Neuron (in vitro differentiated cells): ENCODE measurements around the gene RPGRIP1L.

Source experiments
- H2AFZ ChIP-seq: one replicate; pipeline ENCODE4 v1.6.1; 2013; ENCODE audit warnings: low read depth, mild to moderate bottlenecking, inconsistent platforms, low read length, moderate library complexity
- H3K27me3 ChIP-seq: one replicate; pipeline ENCODE4 v1.6.1; 2013; ENCODE audit warnings: low read length; ENCODE audit not compliant: insufficient read depth
- H3K36me3 ChIP-seq: one replicate; pipeline ENCODE4 v1.6.1; 2013; ENCODE audit warnings: low read length; ENCODE audit not compliant: insufficient read depth
- H3K4me1 ChIP-seq: one replicate; pipeline ENCODE4 v1.6.1; 2013; ENCODE audit warnings: low read length; ENCODE audit not compliant: insufficient read depth
- H3K4me3 ChIP-seq: 2 replicates; pipeline ENCODE4 v1.5.1; 2013; ENCODE audit warnings: mild to moderate bottlenecking, low read length, moderate library complexity
- H3K9me3 ChIP-seq: one replicate; pipeline ENCODE4 v1.6.1; 2013; ENCODE audit warnings: low read length

RPGRIP1L gene

GRCh38 chr16:53566552-53567245, 137.0 kb downstream of the RPGRIP1L start:
- H2AFZ ChIP-seq: no peak overlapping the region
- H3K4me3 ChIP-seq: no peak overlapping the region
- no peaks in the 10 kb centered on the region for H3K27me3 ChIP-seq
- H3K4me1 ChIP-seq: peaks cover under 1% of the 10 kb centered on the region
- H3K9me3 ChIP-seq: peaks cover 5% of the 10 kb centered on the region
- no peaks in the 10 kb centered on the region for H3K36me3 ChIP-seq

DNA sequence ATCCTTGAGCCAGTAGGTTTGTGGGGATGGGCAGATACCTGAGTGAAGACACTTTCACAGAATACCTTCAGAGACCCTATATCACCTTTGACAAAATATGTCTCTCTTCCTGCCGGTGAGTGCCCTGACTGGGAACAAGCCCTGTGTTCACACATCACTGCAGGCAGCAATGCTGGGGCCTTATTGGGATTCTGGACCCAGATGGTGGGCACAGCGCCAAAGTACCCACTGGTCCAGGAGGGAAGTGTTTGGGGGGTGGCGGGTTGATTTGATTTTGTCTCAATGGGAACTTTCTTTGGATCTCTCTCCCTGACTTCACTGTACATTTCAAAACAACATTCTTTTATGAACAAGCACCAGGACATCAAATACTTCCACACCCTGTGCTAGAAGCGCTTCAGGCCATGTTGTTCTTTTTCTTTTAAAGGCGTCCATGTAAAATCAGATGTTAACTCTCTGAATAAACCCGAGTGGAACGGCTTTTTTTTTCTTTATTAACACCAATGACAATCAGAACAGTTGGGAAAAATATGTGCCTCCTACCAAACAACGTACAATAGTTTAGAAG, 138.3 kb downstream of the RPGRIP1L start:
- Histone ChIP-seq H3K27me3 (no peaks in the 10 kb centered on the region), H2AFZ (no peak overlapping the region), H3K9me3 (peaks cover 5% of the 10 kb centered on the region), H3K4me1 (peaks cover 7% of the 10 kb centered on the region), H3K36me3 (no peaks in the 10 kb centered on the region), H3K4me3 (no peak overlapping the region)

DNA sequence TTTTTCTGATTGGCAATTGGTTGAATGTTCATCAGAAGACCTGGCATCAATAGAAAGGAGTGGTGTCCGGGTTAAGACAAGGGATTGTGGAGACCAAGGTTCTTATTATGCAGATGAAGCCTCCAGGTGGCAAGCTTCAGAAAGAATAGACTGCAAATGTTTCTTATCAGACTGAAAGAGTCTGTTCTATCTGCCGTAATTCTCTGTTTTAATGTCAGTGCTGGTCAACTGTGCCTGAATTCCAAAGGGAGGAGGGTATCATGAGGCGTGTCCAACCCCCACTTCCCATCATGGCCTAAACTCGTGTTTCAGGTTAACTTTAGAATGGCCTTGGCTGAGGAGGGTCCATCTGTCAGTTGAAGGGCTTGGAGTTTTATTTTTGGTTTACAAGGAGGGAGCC, 140.2 kb downstream of the RPGRIP1L start:
- H3K9me3 ChIP-seq: peaks cover 5% of the 10 kb centered on the region
- H2AFZ ChIP-seq: no peak overlapping the region
- H3K36me3 ChIP-seq: no peaks in the 10 kb centered on the region
- no peak overlapping the region for H3K4me3 ChIP-seq
- H3K4me1 ChIP-seq: peaks cover 7% of the 10 kb centered on the region
- no peaks in the 10 kb centered on the region for H3K27me3 ChIP-seq

DNA sequence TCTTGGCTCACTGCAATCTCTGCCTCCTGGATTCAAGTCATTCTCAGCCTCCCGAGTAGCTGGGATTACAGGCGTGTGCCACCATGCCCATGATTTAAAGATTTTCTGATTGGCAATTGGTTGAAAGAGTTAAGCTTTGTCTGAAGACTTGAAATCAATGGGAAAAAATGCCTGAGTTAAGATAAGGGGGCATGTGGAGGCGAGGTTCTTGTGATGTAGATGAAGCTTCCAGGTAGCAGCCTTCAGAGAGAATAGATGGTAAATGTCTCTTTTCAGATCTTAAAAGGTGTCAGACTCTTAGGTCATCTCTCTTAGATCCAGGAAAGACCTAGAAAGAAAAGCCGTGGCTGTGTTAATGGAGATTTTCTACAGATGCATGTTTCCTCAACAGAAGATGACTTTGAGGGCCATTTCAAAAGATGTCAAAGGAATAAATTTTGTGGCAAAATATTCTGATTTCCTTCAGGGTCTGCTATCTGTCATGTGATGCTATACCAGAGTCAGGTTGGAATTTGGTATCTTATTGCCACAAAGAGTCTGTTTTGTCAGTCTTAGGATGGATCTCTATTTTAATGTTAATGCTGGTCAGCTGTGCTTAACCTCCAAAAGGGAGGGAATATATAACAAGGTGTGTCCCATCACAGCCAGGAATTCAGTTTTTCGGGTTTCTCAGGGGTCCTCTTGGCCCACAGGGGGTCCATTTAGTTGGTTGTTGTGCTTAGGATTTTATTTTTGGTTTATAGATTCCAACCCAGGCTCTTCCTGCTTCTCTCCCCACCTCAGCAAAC, 142.4 kb downstream of the RPGRIP1L start:
- no peaks in the 10 kb centered on the region for H3K27me3 ChIP-seq
- H3K4me1 ChIP-seq: peaks cover 7% of the 10 kb centered on the region
- peaks cover 5% of the 10 kb centered on the region for H3K9me3 ChIP-seq
- no peak overlapping the region for H2AFZ ChIP-seq
- no peak overlapping the region for H3K4me3 ChIP-seq
- no peaks in the 10 kb centered on the region for H3K36me3 ChIP-seq

DNA sequence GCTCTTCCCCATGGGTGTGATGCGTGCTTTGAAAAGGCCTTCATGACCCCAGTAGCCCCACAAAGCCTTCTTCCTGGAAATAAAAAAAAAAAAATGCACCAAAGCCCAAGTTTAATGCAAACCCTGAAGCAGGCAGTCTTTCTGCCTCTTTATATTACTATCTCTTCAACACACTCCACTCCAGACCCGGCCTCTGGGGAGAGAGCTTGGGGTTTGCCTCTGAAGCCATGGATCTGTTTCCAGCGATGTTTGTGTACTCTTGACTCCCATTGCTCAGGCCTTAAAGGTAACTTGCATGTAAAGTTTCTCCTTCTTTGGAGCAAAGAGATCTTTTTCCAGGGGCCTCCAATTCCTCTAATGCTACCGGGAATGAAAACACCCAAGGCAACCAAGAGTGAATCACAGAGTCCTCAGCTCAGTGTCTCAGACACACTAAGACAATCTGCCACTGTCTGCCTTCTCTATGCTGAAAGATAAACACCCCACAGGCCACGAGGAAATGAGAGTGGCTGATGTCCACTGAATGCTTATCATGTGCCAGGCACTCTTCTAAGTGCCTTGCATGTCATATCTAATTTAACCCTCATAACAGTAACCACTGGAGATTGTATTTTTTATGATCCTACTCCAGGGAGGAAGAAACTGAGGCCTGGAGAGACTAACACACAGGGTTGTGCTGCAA, 144.2 kb downstream of the RPGRIP1L start:
- H3K4me3 ChIP-seq: no peak overlapping the region

GRCh38 chr16:53558710-53559109, 144.9 kb downstream of the RPGRIP1L start:
- Histone ChIP-seq H3K9me3 (peaks cover 3% of the 10 kb centered on the region), H3K4me1 (peaks cover 7% of the 10 kb centered on the region), H3K4me3 (no peak overlapping the region), H3K27me3 (no peaks in the 10 kb centered on the region), H2AFZ (no peak overlapping the region), H3K36me3 (no peaks in the 10 kb centered on the region)

More for the DNA sequence above, 144.2 kb downstream of the RPGRIP1L start:
- Histone ChIP-seq H3K4me1 (peaks cover 7% of the 10 kb centered on the region), H2AFZ (no peak overlapping the region), H3K27me3 (no peaks in the 10 kb centered on the region), H3K36me3 (no peaks in the 10 kb centered on the region), H3K9me3 (peaks cover 5% of the 10 kb centered on the region)

- no peaks in the 10 kb centered on the region for H3K9me3 ChIP-seq
- H3K36me3 ChIP-seq: no peaks in the 10 kb centered on the region
- no peak overlapping the region for H2AFZ ChIP-seq
- no peak overlapping the region for H3K4me3 ChIP-seq
- no peaks in the 10 kb centered on the region for H3K27me3 ChIP-seq
- peaks cover 5% of the 10 kb centered on the region for H3K4me1 ChIP-seq
Measured at GRCh38 chr16:53556521-53556920, 147.1 kb downstream of the RPGRIP1L start.

DNA sequence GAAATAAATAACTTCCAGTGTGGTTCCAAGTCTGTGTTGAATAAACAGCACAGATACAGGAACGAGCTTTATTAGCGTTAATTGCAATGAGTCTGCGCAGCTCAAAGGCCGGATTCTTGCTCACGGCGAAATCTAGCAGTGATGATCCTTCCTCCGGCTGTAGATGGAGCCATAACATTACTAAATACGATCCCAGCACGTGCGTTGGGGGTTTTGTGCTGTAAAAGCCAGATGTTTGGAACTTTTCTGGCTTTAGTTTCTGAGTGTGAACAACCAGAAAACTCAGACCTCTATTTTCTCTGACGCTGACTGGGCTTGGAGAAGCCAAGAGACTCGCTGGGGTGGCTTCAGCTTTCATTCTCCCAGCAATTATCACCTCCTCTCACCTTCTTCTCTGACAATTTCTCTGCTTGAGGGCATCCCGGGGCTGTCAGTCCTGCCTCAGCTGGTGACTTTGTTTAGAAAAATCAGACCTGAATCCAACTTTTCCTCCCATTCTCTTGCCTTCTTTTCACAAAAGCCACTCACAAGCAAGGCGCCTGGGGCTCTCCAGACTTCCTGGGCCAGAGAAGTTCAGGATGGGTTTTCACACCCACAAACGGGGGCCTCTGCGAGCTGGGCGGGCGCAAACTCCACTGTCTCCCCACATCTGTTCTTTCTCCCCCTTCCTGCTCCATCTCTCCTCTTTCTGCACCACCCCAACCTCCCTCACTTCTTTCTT, 153.5 kb downstream of the RPGRIP1L start:
- Histone ChIP-seq H3K9me3 (no peaks in the 10 kb centered on the region), H3K4me1 (peaks cover 16% of the 10 kb centered on the region), H3K36me3 (no peaks in the 10 kb centered on the region), H2AFZ (no peak overlapping the region), H3K27me3 (no peaks in the 10 kb centered on the region), H3K4me3 (no peak overlapping the region)
